Esophagus muscularis mucosa (tissue), 4 donors: Measurements from ENCODE around the gene NTN4.

ENCODE experiments used
- CTCF ChIP-seq, 3 experiments: fragments of 200-600 bp in 2 of 3; fragments of 450-650 bp in 1 of 3; sonication (generic) in 2 of 3; IDR thresholded peaks; one replicate each; pipeline ENCODE4 v1.5.1; 2017 to 2019; ENCODE audit warnings: antibody characterized with exemption in 3 of 3, mild to moderate bottlenecking in 2 of 3, moderate library complexity in 1 of 3
- EP300 ChIP-seq: sonication (generic); formaldehyde crosslinking; IDR thresholded peaks from one replicate; pipeline ENCODE4 v1.6.1; 2017; ENCODE audit warnings: antibody characterized with exemption
- POLR2A ChIP-seq: fragments of 450-650 bp; IDR thresholded peaks from one replicate; pipeline ENCODE4 v1.6.1; 2017; ENCODE audit warnings: antibody characterized with exemption, moderate library complexity, mild to moderate bottlenecking, low read depth
- POLR2AphosphoS5 ChIP-seq, 2 donors: sonication (generic); formaldehyde crosslinking; IDR thresholded peaks; one replicate each; pipeline ENCODE4 v1.6.1; 2017; ENCODE audit warnings: antibody characterized with exemption in 2 of 2

- no peak for TF ChIP-seq CTCF (IDR thresholded peaks at IDR 0.05)
- TF ChIP-seq POLR2A = no peak
- no peak for TF ChIP-seq POLR2AphosphoS5 (IDR thresholded peaks at IDR 0.05)
- no peak for TF ChIP-seq EP300
Observed at GRCh38 chr12:95720146-95720545, 70.4 kb downstream of the NTN4 start.
